CD4-positive, alpha-beta T cell treated with Interleukin-15 for 4 hours (primary cell): Measurements from ENCODE around the gene GNRH2.
A peak's percentile ranks its signal among the peaks of the same experiment; 100 is the strongest.
"Not testable (repeated sequence)": the region's sequence is repeated elsewhere in the genome, so short reads cannot be mapped to it uniquely, and the experiment has no call there.

Experiments used
- DNase-seq: peaks from one replicate; pipeline ENCODE4 v3.0.0-alpha.2; 2020; ENCODE audit warnings: low spot score

The GNRH2 gene

GRCh38 chr20:3042625-3043024, 797 bp upstream of the GNRH2 start:
- no peak for DNase-seq

GRCh38 chr20:3044336-3044965, 1.0 kb downstream of the GNRH2 start:
- no peak for DNase-seq

GRCh38 chr20:3045042-3045815, 1.8 kb downstream of the GNRH2 start:
- DNase-seq = peak; percentile 51

DNA sequence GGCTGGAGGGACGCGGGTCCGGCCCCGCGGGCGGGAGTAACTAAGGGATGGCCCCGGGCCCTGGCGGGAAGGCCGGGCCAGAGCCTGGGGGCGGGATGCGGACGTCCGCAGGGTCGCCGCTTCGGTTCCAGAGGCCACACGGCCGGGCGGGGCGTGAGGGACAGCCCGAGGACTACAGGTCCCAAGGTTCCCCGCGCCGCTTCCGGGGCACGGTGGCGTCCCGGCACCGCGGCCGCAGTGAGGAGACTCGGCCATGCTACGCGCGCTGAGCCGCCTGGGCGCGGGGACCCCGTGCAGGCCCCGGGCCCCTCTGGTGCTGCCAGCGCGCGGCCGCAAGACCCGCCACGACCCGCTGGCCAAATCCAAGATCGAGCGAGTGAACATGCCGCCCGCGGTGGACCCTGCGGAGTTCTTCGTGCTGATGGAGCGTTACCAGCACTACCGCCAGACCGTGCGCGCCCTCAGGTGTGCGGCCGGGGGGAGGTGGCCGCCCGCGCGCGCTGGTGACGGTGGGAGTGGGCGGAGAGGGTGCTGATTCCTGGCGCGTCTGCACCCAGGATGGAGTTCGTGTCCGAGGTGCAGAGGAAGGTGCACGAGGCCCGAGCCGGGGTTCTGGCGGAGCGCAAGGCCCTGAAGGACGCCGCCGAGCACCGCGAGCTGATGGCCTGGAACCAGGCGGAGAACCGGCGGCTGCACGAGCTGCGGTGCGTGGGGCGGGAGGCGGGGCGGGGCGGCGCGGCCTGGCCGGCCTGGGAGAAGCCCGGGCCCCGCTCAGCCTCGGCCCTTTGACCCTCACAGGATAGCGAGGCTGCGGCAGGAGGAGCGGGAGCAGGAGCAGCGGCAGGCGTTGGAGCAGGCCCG, 2.6 kb downstream of the GNRH2 start, which contains the start of gene MRPS26:
MRPS26 (plus strand) TSS at position 237 of the 861 bp plus-strand sequence; CDS start at position 254, 17 bp downstream.
- peak; percentile 76 for DNase-seq

- no peak for DNase-seq
These were observed 3.4 kb downstream of the GNRH2 start for GRCh38 chr20:3046677-3047462.

DNA sequence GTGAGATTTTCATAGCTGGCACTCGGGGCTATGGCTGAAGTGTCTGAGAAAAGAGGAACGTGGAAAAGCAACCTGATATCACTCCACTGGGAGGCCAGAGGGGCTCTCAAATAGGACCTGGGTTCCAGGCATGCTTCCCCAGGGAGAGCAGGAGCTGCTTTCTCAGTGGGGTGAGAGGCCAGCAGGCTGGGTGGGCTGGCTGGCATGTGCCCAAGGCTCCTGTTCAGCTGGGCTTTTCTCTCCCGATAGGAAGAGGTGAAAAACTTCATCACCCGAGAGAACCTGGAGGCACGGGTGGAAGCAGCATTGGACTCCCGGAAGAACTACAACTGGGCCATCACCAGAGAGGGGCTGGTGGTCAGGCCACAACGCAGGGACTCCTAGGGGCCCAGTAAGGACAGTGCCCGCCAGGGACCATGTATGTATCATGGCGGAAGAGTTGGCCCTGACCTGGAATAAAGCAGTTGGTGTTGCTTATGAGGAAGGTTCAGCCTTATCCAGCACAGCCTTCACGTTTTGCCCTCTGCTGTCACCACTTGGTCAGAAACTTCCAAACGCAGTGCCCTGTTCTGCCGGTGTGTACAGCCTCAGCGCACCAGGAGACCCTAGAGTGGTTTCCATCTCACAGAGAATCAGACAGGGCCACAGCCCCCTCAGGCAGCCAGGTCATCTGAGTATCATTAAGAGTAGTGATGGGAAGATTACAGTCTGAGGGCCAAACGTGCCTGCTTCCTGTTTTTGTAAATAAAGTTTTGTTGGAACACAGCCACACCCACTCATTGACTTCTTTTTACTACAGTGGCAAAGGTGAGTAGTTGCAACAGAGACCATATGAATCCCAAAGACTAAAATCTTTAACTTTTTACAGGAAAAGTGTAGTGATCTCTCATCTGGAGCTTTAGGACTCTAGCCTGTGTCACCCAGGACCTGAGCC, 4.3 kb downstream of the GNRH2 start:
- DNase-seq = no peak

- no peak for DNase-seq
These were observed 8.1 kb downstream of the GNRH2 start for GRCh38 chr20:3051385-3052019.

DNA sequence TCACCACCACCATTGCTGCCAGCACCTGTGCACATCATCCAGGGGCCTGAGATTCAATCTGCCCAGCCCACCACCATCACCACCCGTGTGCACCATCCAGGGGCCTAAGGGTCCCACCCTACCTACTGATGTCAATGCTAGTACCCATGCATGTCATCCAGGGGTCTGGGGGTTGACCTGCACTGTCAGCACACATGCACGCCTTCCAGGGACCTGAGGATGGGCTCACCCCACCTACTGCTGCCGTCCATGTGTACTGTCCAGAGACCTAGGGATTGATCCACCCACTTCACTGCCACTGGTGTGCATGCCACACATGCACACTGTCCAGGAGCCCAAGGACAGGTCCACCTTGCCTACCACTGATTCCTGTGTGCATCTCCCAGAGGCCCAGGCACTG, 16.1 kb downstream of the GNRH2 start:
- DNase-seq = no peak

DNA sequence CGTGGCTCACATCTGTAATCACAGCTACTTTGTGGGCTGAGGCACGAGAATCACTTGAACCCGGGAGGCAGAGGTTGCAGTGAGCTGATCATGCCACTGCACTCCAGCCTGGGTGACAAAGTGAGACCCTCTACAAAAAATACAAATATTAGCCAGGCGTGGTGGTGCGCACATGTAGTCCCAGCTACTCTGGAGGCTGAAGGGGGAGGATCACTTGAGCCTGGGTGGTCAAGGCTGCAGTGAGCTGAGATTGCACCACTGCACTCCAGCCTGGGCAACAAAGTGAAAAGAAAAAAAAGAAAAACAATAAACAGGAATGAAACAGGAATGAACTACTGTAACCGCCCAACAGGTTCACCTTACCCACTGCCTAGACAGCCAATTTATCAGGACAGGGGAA, 20.7 kb downstream of the GNRH2 start:
- DNase-seq = not testable (repeated sequence)

DNA sequence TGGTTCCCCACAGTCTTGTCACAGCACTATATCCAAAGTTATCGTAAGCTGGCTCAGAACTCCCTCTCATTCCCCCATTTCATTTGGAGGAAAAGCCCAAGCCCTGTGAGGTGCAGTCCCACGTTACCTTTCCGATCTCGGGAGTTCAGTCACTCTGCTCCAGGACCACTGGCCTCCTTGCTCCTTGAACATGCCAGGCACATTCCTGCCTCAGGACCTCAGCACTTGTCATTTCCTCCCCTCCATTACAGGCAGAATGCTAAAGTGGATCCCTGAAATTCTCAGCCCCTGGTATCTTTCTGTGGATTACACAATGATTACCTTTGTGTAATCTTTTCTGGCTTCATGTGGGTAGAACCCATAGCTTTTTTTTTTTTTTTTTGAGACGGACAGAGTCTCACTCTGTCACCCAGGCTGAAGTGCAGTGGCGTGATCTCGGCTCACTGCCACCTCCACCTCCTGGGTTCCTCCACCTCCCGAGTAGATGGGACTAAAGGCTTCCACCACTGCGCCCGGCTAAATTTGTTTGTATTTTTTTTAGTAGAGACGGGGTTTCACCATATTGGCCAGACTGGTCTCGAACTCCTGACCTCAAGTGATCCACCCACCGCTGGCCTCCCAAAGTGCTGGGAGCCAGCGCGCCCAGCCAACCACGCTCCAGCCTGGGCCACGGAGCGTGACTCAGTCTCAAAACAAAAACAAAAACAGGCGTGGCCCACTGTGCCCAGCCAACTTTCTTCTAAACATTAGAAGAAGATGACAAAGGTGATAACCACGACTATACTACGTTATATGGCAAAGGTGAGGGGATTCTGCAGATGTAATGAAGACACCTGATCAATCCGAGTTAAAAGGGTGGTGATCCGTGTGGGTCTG, 24.0 kb downstream of the GNRH2 start:
- DNase-seq = no peak

DNA sequence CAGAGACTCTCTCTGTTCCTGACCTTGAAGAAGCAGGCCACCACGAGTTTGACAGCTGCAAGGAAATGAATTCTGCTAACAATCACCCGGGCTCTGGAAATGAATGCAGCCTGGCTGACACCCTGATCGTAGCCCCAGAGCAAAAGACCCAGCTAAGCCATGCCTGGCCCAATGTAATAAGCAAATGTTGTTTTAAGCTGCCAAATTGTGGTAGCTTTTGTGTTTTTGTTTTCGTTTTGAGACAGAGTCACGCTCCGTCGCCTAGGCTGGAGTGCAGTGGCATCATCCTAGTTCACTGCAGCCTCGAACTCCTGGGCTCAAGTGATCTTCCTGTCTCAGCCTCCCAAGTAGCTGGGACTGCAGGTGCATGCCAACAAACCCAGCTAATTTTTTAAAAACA, 24.7 kb downstream of the GNRH2 start:
- no peak for DNase-seq

- no peak for DNase-seq
These were observed 25.8 kb downstream of the GNRH2 start for GRCh38 chr20:3068986-3069900.

DNA sequence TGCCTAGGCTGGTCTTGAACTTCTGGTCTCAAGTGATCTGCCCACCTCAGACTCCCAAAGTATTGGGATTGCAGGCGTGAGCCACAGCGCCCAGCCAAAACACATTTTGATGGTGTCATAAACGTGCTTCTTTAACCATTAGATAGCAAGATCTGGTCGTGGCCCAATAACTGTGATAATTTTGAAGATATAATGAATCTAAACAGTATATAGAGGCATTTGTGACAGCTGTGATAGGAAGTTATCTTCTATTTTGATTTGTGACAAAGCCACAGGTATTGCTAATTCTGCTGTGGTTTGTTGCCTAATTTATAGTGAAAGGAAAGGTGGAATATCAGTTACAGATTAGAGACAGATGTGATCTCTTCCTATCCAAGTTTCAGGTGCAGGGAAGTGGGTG, 27.3 kb downstream of the GNRH2 start:
- DNase-seq = no peak

GRCh38 chr20:3071266-3071609, 27.8 kb downstream of the GNRH2 start:
- no peak for DNase-seq

GRCh38 chr20:3071610-3072529, 28.4 kb downstream of the GNRH2 start, which contains the start of gene OXT:
TSS of gene OXT (plus strand) at chr20:3071620. CDS start at chr20:3071656, 36 bp downstream.
- DNase-seq = peak; percentile 74

DNA sequence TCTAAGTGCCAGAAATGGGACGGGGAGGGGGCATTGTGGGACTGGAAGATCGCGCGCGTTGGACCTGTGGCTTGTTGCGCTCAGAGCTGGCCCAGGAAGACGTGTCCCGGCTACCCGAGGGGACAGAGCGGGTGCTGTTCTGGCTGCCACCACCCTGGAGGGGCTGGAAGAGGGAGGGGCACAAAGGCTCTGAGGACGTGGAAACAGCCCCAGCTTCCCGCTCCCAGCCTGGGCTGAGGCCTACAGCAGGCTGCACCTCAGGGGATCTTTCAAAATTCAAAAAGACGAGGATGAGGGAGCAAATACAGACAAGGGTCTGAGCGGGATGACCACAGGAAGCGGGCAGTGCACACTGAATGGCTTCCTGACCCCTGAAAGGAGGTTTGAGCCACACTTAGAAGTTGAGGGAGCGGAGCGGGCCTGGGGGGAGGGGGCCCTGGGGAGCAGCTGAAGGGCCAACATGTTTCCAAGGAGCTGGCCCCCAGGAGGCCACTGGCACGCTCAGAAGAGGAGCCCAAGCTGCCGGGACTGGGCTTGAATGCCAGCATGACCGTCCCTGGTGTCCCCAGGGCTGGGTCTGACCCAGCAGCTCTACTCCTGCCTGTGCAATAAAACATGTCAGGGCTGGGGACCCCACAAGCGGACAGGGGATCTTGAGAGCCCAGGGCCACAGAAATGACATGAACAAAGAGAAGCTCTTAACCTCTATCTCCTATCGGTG, 29.3 kb downstream of the GNRH2 start:
- no peak for DNase-seq
